ENCODE results near the gene ANGPTL1.

Gene ANGPTL1, protein sequence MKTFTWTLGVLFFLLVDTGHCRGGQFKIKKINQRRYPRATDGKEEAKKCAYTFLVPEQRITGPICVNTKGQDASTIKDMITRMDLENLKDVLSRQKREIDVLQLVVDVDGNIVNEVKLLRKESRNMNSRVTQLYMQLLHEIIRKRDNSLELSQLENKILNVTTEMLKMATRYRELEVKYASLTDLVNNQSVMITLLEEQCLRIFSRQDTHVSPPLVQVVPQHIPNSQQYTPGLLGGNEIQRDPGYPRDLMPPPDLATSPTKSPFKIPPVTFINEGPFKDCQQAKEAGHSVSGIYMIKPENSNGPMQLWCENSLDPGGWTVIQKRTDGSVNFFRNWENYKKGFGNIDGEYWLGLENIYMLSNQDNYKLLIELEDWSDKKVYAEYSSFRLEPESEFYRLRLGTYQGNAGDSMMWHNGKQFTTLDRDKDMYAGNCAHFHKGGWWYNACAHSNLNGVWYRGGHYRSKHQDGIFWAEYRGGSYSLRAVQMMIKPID

DNA sequence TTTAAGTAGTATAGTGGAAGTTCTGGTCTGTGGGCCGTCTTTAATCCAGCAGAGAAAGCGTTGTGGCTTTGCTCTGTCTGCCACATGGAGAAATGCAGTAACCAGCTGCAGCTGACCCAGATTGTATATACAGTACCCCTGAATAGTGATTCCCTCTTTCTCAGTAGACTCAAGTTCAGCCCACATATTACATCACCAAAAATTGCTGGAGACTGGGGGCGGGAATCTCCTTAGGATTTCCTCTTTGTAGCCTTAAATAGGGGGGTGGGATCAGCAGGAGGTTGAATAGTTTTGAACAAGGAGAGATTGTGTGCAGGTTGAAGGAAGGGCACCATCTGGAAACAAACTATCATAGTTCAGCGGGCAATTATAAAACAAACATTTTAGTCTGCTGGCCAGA is at the start of gene ANGPTL1:
TSS of gene ANGPTL1 (minus strand) at position 134 of the 400 bp plus-strand sequence. CDS start 5,301 bp downstream, outside the sequence.
- no peaks in the 10 kb centered on the region for H3K36me3 ChIP-seq (ENCODE audit: control insufficient read depth, insufficient read depth, low read length)
- peaks cover 11% of the 10 kb centered on the region for H3K4me1 ChIP-seq (ENCODE audit: control insufficient read depth, insufficient read depth, low read length)
- H3K27ac ChIP-seq (ENCODE audit: low read depth, low read length), result peak within 1 kb of the TSS; percentile 83
- H3K27me3 ChIP-seq (ENCODE audit: control insufficient read depth, insufficient read depth, low read length), result no peaks in the 10 kb centered on the region
- H3K9ac ChIP-seq (ENCODE audit: low read length), result no peak within 1 kb of the TSS
- peak within 1 kb of the TSS; percentile 65 for H3K4me3 ChIP-seq (ENCODE audit: low read length)

- Histone ChIP-seq H3K27ac (ENCODE audit: low read depth, low read length) (peak overlapping the region; percentile 12), H3K9ac (ENCODE audit: low read length) (no peak overlapping the region), H3K4me1 (ENCODE audit: control insufficient read depth, insufficient read depth, low read length) (peaks cover 14% of the 10 kb centered on the region), H3K27me3 (ENCODE audit: control insufficient read depth, insufficient read depth, low read length) (no peaks in the 10 kb centered on the region), H3K4me3 (ENCODE audit: low read length) (no peak overlapping the region), H3K36me3 (ENCODE audit: control insufficient read depth, insufficient read depth, low read length) (no peaks in the 10 kb centered on the region)
These were observed 48.7 kb upstream of the ANGPTL1 start for GRCh38 chr1:178919581-178919980.

DNA sequence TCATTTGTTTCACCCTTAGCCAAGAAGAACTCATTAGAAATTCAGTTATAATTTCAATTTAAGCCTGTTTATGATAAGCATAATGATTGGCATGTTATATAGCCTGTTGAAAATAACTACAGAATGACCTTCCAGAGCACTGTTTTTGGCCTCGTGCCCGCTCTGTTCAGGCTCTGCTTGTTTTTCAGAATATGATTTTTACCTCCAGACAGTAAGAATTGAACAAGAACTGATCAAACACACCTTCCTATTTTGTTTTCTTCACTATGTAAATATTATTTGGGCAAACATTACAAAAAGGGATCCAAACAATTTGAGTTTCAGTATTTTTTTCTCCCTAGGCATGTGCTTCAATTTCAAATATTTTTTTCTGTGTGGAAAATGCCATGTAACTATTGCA is 48.1 kb upstream of the ANGPTL1 start:
- no peak overlapping the region for H3K9ac ChIP-seq (ENCODE audit: low read length)
- H3K4me1 ChIP-seq (ENCODE audit: control insufficient read depth, insufficient read depth, low read length), result peaks cover 14% of the 10 kb centered on the region
- no peak overlapping the region for H3K27ac ChIP-seq (ENCODE audit: low read depth, low read length)
- no peaks in the 10 kb centered on the region for H3K36me3 ChIP-seq (ENCODE audit: control insufficient read depth, insufficient read depth, low read length)
- H3K4me3 ChIP-seq (ENCODE audit: low read length), result no peak overlapping the region
- H3K27me3 ChIP-seq (ENCODE audit: control insufficient read depth, insufficient read depth, low read length), result no peaks in the 10 kb centered on the region

- H3K4me1 ChIP-seq (ENCODE audit: control insufficient read depth, insufficient read depth, low read length), result peaks cover 14% of the 10 kb centered on the region
- H3K27ac ChIP-seq (ENCODE audit: low read depth, low read length), result no peak overlapping the region
- no peaks in the 10 kb centered on the region for H3K36me3 ChIP-seq (ENCODE audit: control insufficient read depth, insufficient read depth, low read length)
- H3K4me3 ChIP-seq (ENCODE audit: low read length), result no peak overlapping the region
- no peaks in the 10 kb centered on the region for H3K27me3 ChIP-seq (ENCODE audit: control insufficient read depth, insufficient read depth, low read length)
- no peak overlapping the region for H3K9ac ChIP-seq (ENCODE audit: low read length)
These were observed 47.4 kb upstream of the ANGPTL1 start for GRCh38 chr1:178918308-178918707.

- no peak overlapping the region for H3K27ac ChIP-seq (ENCODE audit: low read depth, low read length)
- H3K4me3 ChIP-seq (ENCODE audit: low read length), result no peak overlapping the region
- H3K27me3 ChIP-seq (ENCODE audit: control insufficient read depth, insufficient read depth, low read length), result no peaks in the 10 kb centered on the region
- H3K36me3 ChIP-seq (ENCODE audit: control insufficient read depth, insufficient read depth, low read length), result no peaks in the 10 kb centered on the region
- H3K9ac ChIP-seq (ENCODE audit: low read length), result no peak overlapping the region
- peaks cover 14% of the 10 kb centered on the region for H3K4me1 ChIP-seq (ENCODE audit: control insufficient read depth, insufficient read depth, low read length)
These were observed 45.7 kb upstream of the ANGPTL1 start for GRCh38 chr1:178916448-178917174.

GRCh38 chr1:178912597-178912996 is 41.7 kb upstream of the ANGPTL1 start:
- H3K9ac ChIP-seq (ENCODE audit: low read length), result no peak overlapping the region
- H3K27me3 ChIP-seq (ENCODE audit: control insufficient read depth, insufficient read depth, low read length), result no peaks in the 10 kb centered on the region

GRCh38 chr1:178910023-178910422 is 39.1 kb upstream of the ANGPTL1 start:
- H3K4me1 ChIP-seq (ENCODE audit: control insufficient read depth, insufficient read depth, low read length), result no peaks in the 10 kb centered on the region
- no peak overlapping the region for H3K4me3 ChIP-seq (ENCODE audit: low read length)
- no peak overlapping the region for H3K9ac ChIP-seq (ENCODE audit: low read length)
- no peaks in the 10 kb centered on the region for H3K27me3 ChIP-seq (ENCODE audit: control insufficient read depth, insufficient read depth, low read length)
- H3K27ac ChIP-seq (ENCODE audit: low read depth, low read length), result no peak overlapping the region
- H3K36me3 ChIP-seq (ENCODE audit: control insufficient read depth, insufficient read depth, low read length), result peaks cover 2% of the 10 kb centered on the region

More at GRCh38 chr1:178912597-178912996, 41.7 kb upstream of the ANGPTL1 start:
- H3K27ac ChIP-seq (ENCODE audit: low read depth, low read length), result no peak overlapping the region
- H3K36me3 ChIP-seq (ENCODE audit: control insufficient read depth, insufficient read depth, low read length), result peaks cover 2% of the 10 kb centered on the region
- no peaks in the 10 kb centered on the region for H3K4me1 ChIP-seq (ENCODE audit: control insufficient read depth, insufficient read depth, low read length)
- H3K4me3 ChIP-seq (ENCODE audit: low read length), result no peak overlapping the region

DNA sequence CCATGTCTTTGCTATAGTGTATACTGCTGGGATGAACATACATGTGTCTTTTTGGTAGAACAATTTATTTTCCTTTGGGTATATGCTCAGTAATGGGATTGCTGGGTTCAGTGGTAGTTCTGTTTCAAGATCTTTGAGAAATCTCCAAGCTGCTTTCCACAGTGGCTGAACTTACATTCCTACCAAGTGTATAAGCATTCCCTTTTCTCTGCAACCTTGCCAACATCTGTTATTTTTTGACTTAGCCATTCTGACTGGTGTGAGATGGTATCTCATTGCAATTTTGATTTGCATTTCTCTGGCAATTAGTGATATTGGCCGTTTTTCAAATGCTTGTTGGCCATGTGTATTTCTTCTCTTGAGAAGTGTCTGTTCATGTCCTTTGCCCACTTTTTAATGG is 37.5 kb upstream of the ANGPTL1 start:
- Histone ChIP-seq H3K27me3 (ENCODE audit: control insufficient read depth, insufficient read depth, low read length) (no peaks in the 10 kb centered on the region), H3K4me1 (ENCODE audit: control insufficient read depth, insufficient read depth, low read length) (no peaks in the 10 kb centered on the region), H3K36me3 (ENCODE audit: control insufficient read depth, insufficient read depth, low read length) (peaks cover 2% of the 10 kb centered on the region), H3K27ac (ENCODE audit: low read depth, low read length) (no peak overlapping the region), H3K4me3 (ENCODE audit: low read length) (no peak overlapping the region), H3K9ac (ENCODE audit: low read length) (no peak overlapping the region)

- H3K27ac ChIP-seq (ENCODE audit: low read depth, low read length), result no peak overlapping the region
These were observed 30.7 kb upstream of the ANGPTL1 start for GRCh38 chr1:178901482-178902125.

GRCh38 chr1:178899402-178899801 is 28.5 kb upstream of the ANGPTL1 start:
- H3K27me3 ChIP-seq (ENCODE audit: control insufficient read depth, insufficient read depth, low read length), result no peaks in the 10 kb centered on the region
- H3K9ac ChIP-seq (ENCODE audit: low read length), result no peak overlapping the region
- no peaks in the 10 kb centered on the region for H3K4me1 ChIP-seq (ENCODE audit: control insufficient read depth, insufficient read depth, low read length)
- no peak overlapping the region for H3K4me3 ChIP-seq (ENCODE audit: low read length)
- H3K27ac ChIP-seq (ENCODE audit: low read depth, low read length), result no peak overlapping the region
- peaks cover 4% of the 10 kb centered on the region for H3K36me3 ChIP-seq (ENCODE audit: control insufficient read depth, insufficient read depth, low read length)

More at GRCh38 chr1:178901482-178902125, 30.7 kb upstream of the ANGPTL1 start:
- Histone ChIP-seq H3K9ac (ENCODE audit: low read length) (no peak overlapping the region), H3K4me3 (ENCODE audit: low read length) (no peak overlapping the region), H3K36me3 (ENCODE audit: control insufficient read depth, insufficient read depth, low read length) (peaks cover 4% of the 10 kb centered on the region), H3K4me1 (ENCODE audit: control insufficient read depth, insufficient read depth, low read length) (no peaks in the 10 kb centered on the region), H3K27me3 (ENCODE audit: control insufficient read depth, insufficient read depth, low read length) (no peaks in the 10 kb centered on the region)

DNA sequence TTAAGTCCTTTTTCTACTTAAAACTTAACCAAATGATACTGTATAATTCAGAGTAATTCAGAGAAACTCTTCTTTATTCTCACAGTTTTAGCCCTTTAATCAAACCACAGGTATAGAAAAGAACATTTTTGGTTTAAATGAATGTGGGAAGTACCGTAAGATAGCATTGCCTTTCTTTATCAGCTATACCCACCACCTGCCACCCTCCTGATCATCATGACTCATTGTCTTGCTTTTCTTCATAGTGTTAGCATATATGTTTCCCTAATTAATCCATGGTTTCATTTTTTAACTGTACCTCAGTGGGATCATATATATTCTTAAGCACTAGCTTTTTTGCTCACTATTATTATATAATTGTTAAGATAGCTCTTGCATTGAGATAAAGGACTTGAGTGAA is 27.5 kb upstream of the ANGPTL1 start:
- Histone ChIP-seq H3K4me3 (ENCODE audit: low read length) (no peak overlapping the region), H3K9ac (ENCODE audit: low read length) (no peak overlapping the region), H3K4me1 (ENCODE audit: control insufficient read depth, insufficient read depth, low read length) (no peaks in the 10 kb centered on the region), H3K27me3 (ENCODE audit: control insufficient read depth, insufficient read depth, low read length) (no peaks in the 10 kb centered on the region), H3K36me3 (ENCODE audit: control insufficient read depth, insufficient read depth, low read length) (peaks cover 7% of the 10 kb centered on the region), H3K27ac (ENCODE audit: low read depth, low read length) (no peak overlapping the region)

- H3K27ac ChIP-seq (ENCODE audit: low read depth, low read length), result no peak overlapping the region
- H3K4me1 ChIP-seq (ENCODE audit: control insufficient read depth, insufficient read depth, low read length), result no peaks in the 10 kb centered on the region
- no peaks in the 10 kb centered on the region for H3K27me3 ChIP-seq (ENCODE audit: control insufficient read depth, insufficient read depth, low read length)
- H3K9ac ChIP-seq (ENCODE audit: low read length), result no peak overlapping the region
- no peak overlapping the region for H3K4me3 ChIP-seq (ENCODE audit: low read length)
- H3K36me3 ChIP-seq (ENCODE audit: control insufficient read depth, insufficient read depth, low read length), result peaks cover 4% of the 10 kb centered on the region
These were observed 25.1 kb upstream of the ANGPTL1 start for GRCh38 chr1:178895928-178896327.

Data from rectal smooth muscle tissue (tissue), 1 donor.